ENCODE measurements around the gene HSPA12B. TPM values are rescaled to one million over a fixed set of nuclear protein-coding genes. Genes with fewer than 3 reads are reported as not detected.
A peak's percentile ranks its signal among the peaks of the same experiment; 100 is the strongest.

The HSPA12B gene
- total and polyA plus RNA-seq, 2 of the 13 experiments (the other 11 are each of a cell fraction or from before 2014, with no cell fraction given), result 0.01 TPM; not detected in 1

DNA sequence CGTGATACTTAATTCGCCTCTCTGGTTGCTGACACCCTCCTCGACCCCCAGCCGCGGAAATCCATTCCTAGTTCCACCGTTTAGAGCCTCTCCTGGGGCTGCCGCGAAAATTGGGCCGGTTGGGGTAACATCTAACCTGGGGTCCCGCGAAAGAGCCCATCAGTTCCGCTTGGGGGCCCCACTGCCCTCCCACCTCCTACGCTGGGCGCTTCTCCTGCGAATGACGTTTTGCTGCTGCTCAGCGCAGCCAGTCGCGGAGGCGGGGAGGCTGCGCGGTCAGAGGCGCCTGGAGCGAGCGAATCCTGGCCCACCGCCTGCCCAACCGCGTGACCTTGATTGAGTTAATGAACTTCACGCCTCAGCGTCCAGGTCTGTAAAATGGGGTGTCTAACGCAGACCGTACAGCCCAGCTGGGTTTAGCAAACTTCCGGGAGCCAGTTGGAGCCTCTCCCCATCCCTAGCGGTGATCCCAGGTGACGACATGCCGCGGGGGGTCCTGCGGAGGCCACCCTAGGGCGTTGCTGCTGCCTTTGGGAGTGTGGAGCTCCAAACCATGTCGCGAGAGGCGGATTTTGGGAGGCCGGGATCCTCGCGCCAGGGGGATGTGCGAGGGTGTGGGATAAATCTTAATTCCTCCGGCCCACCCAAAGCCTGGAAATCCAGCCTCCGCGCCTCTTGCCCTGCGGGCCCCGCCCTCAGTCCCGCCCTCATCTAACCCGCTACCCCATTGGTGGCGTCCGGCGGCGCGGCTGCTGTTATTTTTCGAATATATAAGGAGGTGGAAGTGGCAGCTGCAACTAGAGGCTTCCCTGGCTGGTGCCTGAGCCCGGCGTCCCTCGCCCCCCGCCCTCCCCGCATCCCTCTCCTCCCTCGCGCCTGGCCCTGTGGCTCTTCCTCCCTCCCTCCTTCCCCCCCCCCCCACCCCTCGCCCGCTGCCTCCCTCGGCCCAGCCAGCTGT lies 63.3 kb downstream of the HSPA12B start, which contains the start of gene CDC25B (continued):
- TF ChIP-seq, protein P1, sequence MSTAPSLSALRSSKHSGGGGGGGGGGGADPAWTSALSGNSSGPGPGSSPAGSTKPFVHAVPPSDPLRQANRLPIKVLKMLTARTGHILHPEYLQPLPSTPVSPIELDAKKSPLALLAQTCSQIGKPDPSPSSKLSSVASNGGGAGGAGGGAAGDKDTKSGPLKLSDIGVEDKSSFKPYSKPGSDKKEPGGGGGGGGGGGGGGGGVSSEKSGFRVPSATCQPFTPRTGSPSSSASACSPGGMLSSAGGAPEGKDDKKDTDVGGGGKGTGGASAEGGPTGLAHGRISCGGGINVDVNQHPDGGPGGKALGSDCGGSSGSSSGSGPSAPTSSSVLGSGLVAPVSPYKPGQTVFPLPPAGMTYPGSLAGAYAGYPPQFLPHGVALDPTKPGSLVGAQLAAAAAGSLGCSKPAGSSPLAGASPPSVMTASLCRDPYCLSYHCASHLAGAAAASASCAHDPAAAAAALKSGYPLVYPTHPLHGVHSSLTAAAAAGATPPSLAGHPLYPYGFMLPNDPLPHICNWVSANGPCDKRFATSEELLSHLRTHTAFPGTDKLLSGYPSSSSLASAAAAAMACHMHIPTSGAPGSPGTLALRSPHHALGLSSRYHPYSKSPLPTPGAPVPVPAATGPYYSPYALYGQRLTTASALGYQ (CRISPR knock-in tag; IDR thresholded peaks at IDR 0.05), result 0 out of 2 replicates have a peak, but pooled peaks have one; percentile 6
- TF ChIP-seq, protein P2, sequence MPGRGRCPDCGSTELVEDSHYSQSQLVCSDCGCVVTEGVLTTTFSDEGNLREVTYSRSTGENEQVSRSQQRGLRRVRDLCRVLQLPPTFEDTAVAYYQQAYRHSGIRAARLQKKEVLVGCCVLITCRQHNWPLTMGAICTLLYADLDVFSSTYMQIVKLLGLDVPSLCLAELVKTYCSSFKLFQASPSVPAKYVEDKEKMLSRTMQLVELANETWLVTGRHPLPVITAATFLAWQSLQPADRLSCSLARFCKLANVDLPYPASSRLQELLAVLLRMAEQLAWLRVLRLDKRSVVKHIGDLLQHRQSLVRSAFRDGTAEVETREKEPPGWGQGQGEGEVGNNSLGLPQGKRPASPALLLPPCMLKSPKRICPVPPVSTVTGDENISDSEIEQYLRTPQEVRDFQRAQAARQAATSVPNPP (CRISPR knock-in tag; IDR thresholded peaks at IDR 0.05), result no peak
- TF ChIP-seq HOMEZ (CRISPR knock-in tag; IDR thresholded peaks at IDR 0.05; ENCODE audit: low read depth) (0 out of 2 replicates have a peak, but pooled peaks have one; percentile 31), POLR2A (IDR thresholded peaks at IDR 0.05; ENCODE audit: insufficient read depth in 1 of 2, low read depth in 2 of 2, low read length in 2 of 2) (peak; percentile 75 to 77), NFYB (CRISPR knock-in tag; IDR thresholded peaks at IDR 0.05) (peak; percentile 78), NFAT5 (CRISPR knock-in tag; IDR thresholded peaks at IDR 0.05) (no peak), SNAPC2 (CRISPR knock-in tag; IDR thresholded peaks at IDR 0.05) (peak; percentile 26; the same call in 1 of the 2 replicates), ESRRA (CRISPR knock-in tag; IDR thresholded peaks at IDR 0.05; ENCODE audit: low read depth) (peak; percentile 81; the same call in 1 of the 2 replicates), MTF2 (CRISPR knock-in tag; IDR thresholded peaks at IDR 0.05; ENCODE audit: borderline replicate concordance) (no peak), ZNF17 (CRISPR knock-in tag; IDR thresholded peaks at IDR 0.05) (no peak), ZNF740 (CRISPR knock-in tag; IDR thresholded peaks at IDR 0.05) (peak; percentile 71; the same call in 1 of the 2 replicates), ZFY (CRISPR knock-in tag; IDR thresholded peaks at IDR 0.05) (peak; percentile 74)
- TF ChIP-seq, protein P3, sequence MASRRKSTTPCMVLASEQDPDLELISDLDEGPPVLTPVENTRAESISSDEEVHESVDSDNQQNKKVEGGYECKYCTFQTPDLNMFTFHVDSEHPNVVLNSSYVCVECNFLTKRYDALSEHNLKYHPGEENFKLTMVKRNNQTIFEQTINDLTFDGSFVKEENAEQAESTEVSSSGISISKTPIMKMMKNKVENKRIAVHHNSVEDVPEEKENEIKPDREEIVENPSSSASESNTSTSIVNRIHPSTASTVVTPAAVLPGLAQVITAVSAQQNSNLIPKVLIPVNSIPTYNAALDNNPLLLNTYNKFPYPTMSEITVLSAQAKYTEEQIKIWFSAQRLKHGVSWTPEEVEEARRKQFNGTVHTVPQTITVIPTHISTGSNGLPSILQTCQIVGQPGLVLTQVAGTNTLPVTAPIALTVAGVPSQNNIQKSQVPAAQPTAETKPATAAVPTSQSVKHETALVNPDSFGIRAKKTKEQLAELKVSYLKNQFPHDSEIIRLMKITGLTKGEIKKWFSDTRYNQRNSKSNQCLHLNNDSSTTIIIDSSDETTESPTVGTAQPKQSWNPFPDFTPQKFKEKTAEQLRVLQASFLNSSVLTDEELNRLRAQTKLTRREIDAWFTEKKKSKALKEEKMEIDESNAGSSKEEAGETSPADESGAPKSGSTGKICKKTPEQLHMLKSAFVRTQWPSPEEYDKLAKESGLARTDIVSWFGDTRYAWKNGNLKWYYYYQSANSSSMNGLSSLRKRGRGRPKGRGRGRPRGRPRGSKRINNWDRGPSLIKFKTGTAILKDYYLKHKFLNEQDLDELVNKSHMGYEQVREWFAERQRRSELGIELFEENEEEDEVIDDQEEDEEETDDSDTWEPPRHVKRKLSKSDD (CRISPR knock-in tag; IDR thresholded peaks at IDR 0.05; ENCODE audit: low read depth), result peak; percentile 93

Measured in HepG2 (cell line).